GM12865 (cell line): ENCODE data around the gene SIGLEC12.

Experiments used
- DNase-seq: peaks from one replicate; pipeline ENCODE4 v3.0.0; 2010; ENCODE audit warnings: low read depth
- H3K4me3 ChIP-seq: 2 replicates; pipeline ENCODE4 v1.5.1; 2011; ENCODE audit warnings: mild to moderate bottlenecking, low read depth, low read length, control low read depth
- TF ChIP-seq, protein P1 (sequence below): IDR thresholded peaks from 2 replicates; pipeline ENCODE4 v1.5.1; 2011; ENCODE audit warnings: low read length, control low read depth, low read depth, inconsistent platforms; ENCODE audit not compliant: insufficient read depth; ENCODE audit errors: missing control alignments

Gene SIGLEC12

GRCh38 chr19:51535535-51535934 is 33.9 kb upstream of the SIGLEC12 start:
- DNase-seq, result peak; percentile 17
- no peak overlapping the region for H3K4me3 ChIP-seq
- TF ChIP-seq, protein P1, sequence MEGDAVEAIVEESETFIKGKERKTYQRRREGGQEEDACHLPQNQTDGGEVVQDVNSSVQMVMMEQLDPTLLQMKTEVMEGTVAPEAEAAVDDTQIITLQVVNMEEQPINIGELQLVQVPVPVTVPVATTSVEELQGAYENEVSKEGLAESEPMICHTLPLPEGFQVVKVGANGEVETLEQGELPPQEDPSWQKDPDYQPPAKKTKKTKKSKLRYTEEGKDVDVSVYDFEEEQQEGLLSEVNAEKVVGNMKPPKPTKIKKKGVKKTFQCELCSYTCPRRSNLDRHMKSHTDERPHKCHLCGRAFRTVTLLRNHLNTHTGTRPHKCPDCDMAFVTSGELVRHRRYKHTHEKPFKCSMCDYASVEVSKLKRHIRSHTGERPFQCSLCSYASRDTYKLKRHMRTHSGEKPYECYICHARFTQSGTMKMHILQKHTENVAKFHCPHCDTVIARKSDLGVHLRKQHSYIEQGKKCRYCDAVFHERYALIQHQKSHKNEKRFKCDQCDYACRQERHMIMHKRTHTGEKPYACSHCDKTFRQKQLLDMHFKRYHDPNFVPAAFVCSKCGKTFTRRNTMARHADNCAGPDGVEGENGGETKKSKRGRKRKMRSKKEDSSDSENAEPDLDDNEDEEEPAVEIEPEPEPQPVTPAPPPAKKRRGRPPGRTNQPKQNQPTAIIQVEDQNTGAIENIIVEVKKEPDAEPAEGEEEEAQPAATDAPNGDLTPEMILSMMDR, result no peak

GRCh38 chr19:51531349-51532315 is 30.0 kb upstream of the SIGLEC12 start, which contains the start of gene SIGLEC6:
Gene SIGLEC6, minus strand, starts transcription at chr19:51531670. Its CDS starts 22 bp downstream, at chr19:51531648.
- H3K4me3 ChIP-seq, result no peak within 1 kb of the TSS
- TF ChIP-seq, protein P1, result no peak
- peak; percentile 78 for DNase-seq

DNA sequence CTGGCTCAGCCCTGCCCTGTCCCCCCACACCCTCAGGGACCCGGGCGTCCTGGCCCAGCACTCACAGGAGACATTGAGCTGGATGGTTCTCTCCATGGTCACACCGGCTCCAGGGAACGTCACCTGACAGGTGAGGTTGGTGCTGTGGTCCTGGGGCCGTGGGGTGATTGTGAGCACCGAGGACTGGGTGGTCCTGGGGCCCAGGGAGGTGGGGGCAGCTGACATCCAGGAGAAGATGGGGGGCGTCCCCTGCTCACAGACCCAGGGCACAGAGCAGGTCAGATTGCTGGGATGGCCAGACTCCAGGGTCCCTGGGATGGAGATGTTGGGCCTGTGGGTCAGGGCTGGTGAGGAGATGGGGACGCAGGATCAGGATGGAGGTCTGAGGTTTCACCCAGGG is 29.0 kb upstream of the SIGLEC12 start:
- TF ChIP-seq, protein P1, result no peak
- H3K4me3 ChIP-seq, result no peak overlapping the region
- no peak for DNase-seq

GRCh38 chr19:51529301-51529700 is 27.7 kb upstream of the SIGLEC12 start:
- H3K4me3 ChIP-seq, result no peak overlapping the region
- TF ChIP-seq, protein P1, result no peak
- no peak for DNase-seq

GRCh38 chr19:51525651-51526050 is 24.1 kb upstream of the SIGLEC12 start:
- no peak for DNase-seq
- no peak overlapping the region for H3K4me3 ChIP-seq
- TF ChIP-seq, protein P1, result no peak

- DNase-seq, result no peak
- TF ChIP-seq, protein P1, result no peak
- H3K4me3 ChIP-seq, result no peak overlapping the region
These were observed 23.2 kb upstream of the SIGLEC12 start for GRCh38 chr19:51524666-51525264.
